Vagina (tissue), 2 donors: ENCODE measurements around the gene INO80C.

Source experiments
- CTCF ChIP-seq, 3 experiments: fragments of 450-650 bp in 2 of 3; fragments of 200-600 bp in 1 of 3; sonication (generic) in 1 of 3; IDR thresholded peaks; one replicate each; pipeline ENCODE4 v1.5.1; 2017 to 2019; ENCODE audit warnings: antibody characterized with exemption in 3 of 3, mild to moderate bottlenecking in 2 of 3, moderate library complexity in 2 of 3
- POLR2A ChIP-seq, 2 donors: fragments of 450-650 bp; IDR thresholded peaks; one replicate each; pipeline ENCODE4 v1.6.1; 2017; ENCODE audit warnings: antibody characterized with exemption in 2 of 2, mild to moderate bottlenecking in 2 of 2, moderate library complexity in 2 of 2
- POLR2AphosphoS5 ChIP-seq, 2 donors: sonication (generic); formaldehyde crosslinking; IDR thresholded peaks; one replicate each; pipeline ENCODE4 v1.9.0; 2017; ENCODE audit warnings: antibody characterized with exemption in 2 of 2, mild to moderate bottlenecking in 2 of 2, low read depth in 1 of 2; ENCODE audit not compliant: insufficient read depth in 1 of 2

DNA sequence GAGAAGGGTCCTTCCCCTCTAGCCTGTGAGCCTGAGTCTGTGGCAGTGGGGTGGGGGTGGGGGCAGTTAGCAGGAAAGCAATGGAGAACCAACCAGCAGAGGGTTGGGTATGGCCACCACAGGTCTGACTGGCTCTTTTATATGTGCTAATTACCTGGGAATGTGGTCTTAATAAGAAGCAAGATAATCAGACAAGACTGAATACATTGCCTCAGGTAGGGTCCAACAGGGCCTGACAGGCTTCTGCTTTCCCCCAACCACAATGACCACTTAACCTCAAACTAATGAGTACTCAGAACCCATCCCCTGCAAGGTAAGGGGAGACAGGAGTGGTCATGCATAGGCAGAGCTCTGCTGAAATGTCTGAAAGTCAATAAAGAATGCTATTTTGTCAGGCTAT is 44.6 kb upstream of the INO80C start:
- TF ChIP-seq CTCF (IDR thresholded peaks at IDR 0.05) (no peak), POLR2A (IDR thresholded peaks at IDR 0.05) (no peak), POLR2AphosphoS5 (IDR thresholded peaks at IDR 0.05; ENCODE audit: insufficient read depth in 1 of 2, low read depth in 1 of 2) (no peak)
